AG08395 (cell line): ENCODE measurements around the gene PCNT.

Source experiments
- DNase-seq: peaks from one replicate; pipeline ENCODE4 v3.0.0; 2012; ENCODE audit warnings: mixed read lengths, low spot score

Gene PCNT

GRCh38 chr21:46336603-46337002 is 12.6 kb downstream of the PCNT start:
- no peak for DNase-seq

GRCh38 chr21:46340998-46341397 is 17.0 kb downstream of the PCNT start:
- no peak for DNase-seq

GRCh38 chr21:46344219-46344915 is 20.4 kb downstream of the PCNT start:
- no peak for DNase-seq

GRCh38 chr21:46345861-46346260 is 21.9 kb downstream of the PCNT start:
- no peak for DNase-seq

GRCh38 chr21:46346296-46347202 is 22.6 kb downstream of the PCNT start:
- no peak for DNase-seq

GRCh38 chr21:46347203-46347550 is 23.2 kb downstream of the PCNT start:
- DNase-seq: no peak

- no peak for DNase-seq
These were observed 23.9 kb downstream of the PCNT start for GRCh38 chr21:46347791-46348381.

- no peak for DNase-seq
These were observed 25.3 kb downstream of the PCNT start for GRCh38 chr21:46349134-46349760.

GRCh38 chr21:46350571-46350970 is 26.6 kb downstream of the PCNT start:
- DNase-seq: no peak

GRCh38 chr21:46350981-46351380 is 27.0 kb downstream of the PCNT start:
- no peak for DNase-seq

- DNase-seq: no peak
These were observed 27.7 kb downstream of the PCNT start for GRCh38 chr21:46351476-46352163.

- no peak for DNase-seq
These were observed 28.2 kb downstream of the PCNT start for GRCh38 chr21:46352164-46352515.

- no peak for DNase-seq
These were observed 29.0 kb downstream of the PCNT start for GRCh38 chr21:46352913-46353312.

- DNase-seq: no peak
These were observed 30.1 kb downstream of the PCNT start for GRCh38 chr21:46354046-46354445.

- DNase-seq: no peak
These were observed 30.6 kb downstream of the PCNT start for GRCh38 chr21:46354518-46354917.

- no peak for DNase-seq
These were observed 31.4 kb downstream of the PCNT start for GRCh38 chr21:46355161-46356004.

- no peak for DNase-seq
These were observed 32.0 kb downstream of the PCNT start for GRCh38 chr21:46356005-46356338.

- no peak for DNase-seq
These were observed 32.8 kb downstream of the PCNT start for GRCh38 chr21:46356494-46357334.

- DNase-seq: no peak
These were observed 33.3 kb downstream of the PCNT start for GRCh38 chr21:46357335-46357604.

GRCh38 chr21:46357684-46358425 is 33.9 kb downstream of the PCNT start:
- no peak for DNase-seq
